Common myeloid progenitor, CD34-positive (primary cell): Measurements from ENCODE around the gene ISOC1.

Experiments
- CTCF ChIA-PET: fragments of 350-600 bp; sonication (Branson Sonifier 250); formaldehyde crosslinking; loops from one replicate; lab custom pipeline; 2021; ENCODE audit warnings: antibody characterized with exemption; lab: Charles Lee
- POLR2A ChIA-PET: fragments of 350-600 bp; sonication (Branson Sonifier 250); formaldehyde crosslinking; loops from one replicate; lab custom pipeline; 2021; ENCODE audit warnings: antibody characterized with exemption; lab: Charles Lee
- DNase-seq, 3 donors: peaks; one replicate each; pipeline versions ENCODE4 v3.0.0 to v3.0.0-alpha.2; 2013
- H3K27ac ChIP-seq, 2 experiments: 1 replicate in 1 of 2; 2 replicates in 1 of 2; pipeline ENCODE4 v1.7.0; 2013; ENCODE audit warnings: inconsistent platforms in 2 of 2, low read length in 2 of 2, mild to moderate bottlenecking in 2 of 2, low read depth in 1 of 2, moderate library complexity in 1 of 2; ENCODE audit not compliant: severe bottlenecking in 2 of 2, insufficient read depth in 1 of 2, poor library complexity in 1 of 2
- H3K27me3 ChIP-seq, 5 experiments: replicated peaks in 2 of 5; 1 replicate in 3 of 5; 2 replicates in 2 of 5; pipeline versions ENCODE4 v1.6.1 to v1.7.0; 2013; ENCODE audit warnings: low read length in 4 of 5, mild to moderate bottlenecking in 2 of 5, moderate library complexity in 2 of 5, inconsistent platforms in 1 of 5; ENCODE audit not compliant: insufficient read depth in 5 of 5, control insufficient read depth in 4 of 5
- H3K36me3 ChIP-seq, 4 experiments: 1 replicate in 2 of 4; 2 replicates in 2 of 4; pipeline versions ENCODE4 v1.6.1 to v1.7.0; 2013; ENCODE audit warnings: low read length in 3 of 4, control low read depth in 1 of 4, mild to moderate bottlenecking in 1 of 4; ENCODE audit not compliant: control insufficient read depth in 4 of 4, insufficient read depth in 4 of 4
- H3K4me1 ChIP-seq, 4 experiments: 1 replicate in 3 of 4; 2 replicates in 1 of 4; pipeline versions ENCODE4 v1.6.1 to v1.7.1; 2013; ENCODE audit warnings: low read length in 3 of 4, mild to moderate bottlenecking in 3 of 4, control low read depth in 1 of 4, inconsistent platforms in 1 of 4, moderate library complexity in 1 of 4; ENCODE audit not compliant: control insufficient read depth in 4 of 4, insufficient read depth in 4 of 4; ENCODE audit errors: control extremely low read depth in 1 of 4
- H3K4me3 ChIP-seq, 7 experiments: 1 replicate in 4 of 7; 2 replicates in 3 of 7; pipeline versions ENCODE4 v1.5.1 to v1.7.0; 2013; ENCODE audit warnings: mild to moderate bottlenecking in 7 of 7, low read length in 6 of 7, moderate library complexity in 6 of 7, inconsistent platforms in 2 of 7, low read depth in 2 of 7, control low read depth in 1 of 7; ENCODE audit not compliant: insufficient read depth in 4 of 7, control insufficient read depth in 1 of 7; ENCODE audit errors: extremely low read depth in 1 of 7
- H3K9me3 ChIP-seq, 5 experiments: 1 replicate in 4 of 5; 2 replicates in 1 of 5; pipeline versions ENCODE4 v1.6.1 to v1.7.1; 2013; ENCODE audit warnings: low read length in 4 of 5, mild to moderate bottlenecking in 2 of 5, inconsistent platforms in 1 of 5, low read depth in 1 of 5, moderate library complexity in 1 of 5; ENCODE audit not compliant: control insufficient read depth in 4 of 5, insufficient read depth in 2 of 5; ENCODE audit errors: control extremely low read depth in 1 of 5
- WGBS: methylation state at CpG from one replicate; pipeline ENCODE4 v1.1.5; 2013; ENCODE audit not compliant: insufficient coverage; 5-methylcytosine and 5-hydroxymethylcytosine counted together

Gene ISOC1

GRCh38 chr5:129077433-129078075 is 17.0 kb upstream of the ISOC1 start:
- Histone ChIP-seq H3K27me3 (no peaks in the 10 kb centered on the region), H3K27ac (no peak overlapping the region), H3K4me3 (no peak overlapping the region), H3K4me1 (peaks cover 0 to 1% (median 0%) of the 10 kb centered on the region in 4 experiments), H3K36me3 (no peaks in the 10 kb centered on the region), H3K9me3 (no peaks in the 10 kb centered on the region)
- no peak for DNase-seq
- POLR2A ChIA-PET: no interaction called here
- WGBS: no CpG with 5 or more reads among the region's 3 CpGs
- CTCF ChIA-PET: no interaction called here

GRCh38 chr5:129078247-129078646 is 16.3 kb upstream of the ISOC1 start:
- H3K4me1 ChIP-seq: peaks cover 0 to 2% (median 0%) of the 10 kb centered on the region in 4 experiments
- DNase-seq: no peak
- H3K36me3 ChIP-seq: no peaks in the 10 kb centered on the region
- H3K27me3 ChIP-seq: no peaks in the 10 kb centered on the region
- ChIA-PET CTCF (no interaction called here), POLR2A (no interaction called here)
- WGBS: 100% methylated on average over 1 of the region's 1 CpG
- H3K9me3 ChIP-seq: no peaks in the 10 kb centered on the region
- no peak overlapping the region for H3K27ac ChIP-seq
- no peak overlapping the region for H3K4me3 ChIP-seq

- POLR2A ChIA-PET: no interaction called here
Observed at GRCh38 chr5:129078660-129079059, 15.9 kb upstream of the ISOC1 start.

GRCh38 chr5:129079496-129079895 is 15.1 kb upstream of the ISOC1 start:
- no peaks in the 10 kb centered on the region for H3K27me3 ChIP-seq
- POLR2A ChIA-PET: no interaction called here
- H3K9me3 ChIP-seq: no peaks in the 10 kb centered on the region
- H3K36me3 ChIP-seq: no peaks in the 10 kb centered on the region
- no peak overlapping the region for H3K4me3 ChIP-seq
- no peak for DNase-seq
- CTCF ChIA-PET: no interaction called here
- no peak overlapping the region for H3K27ac ChIP-seq
- H3K4me1 ChIP-seq: peaks cover 0 to 2% (median 0%) of the 10 kb centered on the region in 4 experiments

More at GRCh38 chr5:129078660-129079059, 15.9 kb upstream of the ISOC1 start:
- Histone ChIP-seq H3K4me3 (no peak overlapping the region), H3K4me1 (peaks cover 0 to 2% (median 0%) of the 10 kb centered on the region in 4 experiments), H3K27me3 (no peaks in the 10 kb centered on the region), H3K27ac (no peak overlapping the region), H3K36me3 (no peaks in the 10 kb centered on the region), H3K9me3 (no peaks in the 10 kb centered on the region)
- 73% methylated on average over 2 of the region's 3 CpGs for WGBS
- no peak for DNase-seq
- CTCF ChIA-PET: no interaction called here

GRCh38 chr5:129080766-129081165 is 13.8 kb upstream of the ISOC1 start:
- ChIA-PET CTCF (no interaction called here), POLR2A (no interaction called here)
- Histone ChIP-seq H3K27ac (no peak overlapping the region), H3K9me3 (no peaks in the 10 kb centered on the region), H3K36me3 (no peaks in the 10 kb centered on the region), H3K4me3 (no peak overlapping the region), H3K4me1 (peaks cover 0 to 2% (median 0%) of the 10 kb centered on the region in 4 experiments), H3K27me3 (no peaks in the 10 kb centered on the region)
- no peak for DNase-seq
- WGBS: 94% methylated on average over 4 of the region's 7 CpGs

- Histone ChIP-seq H3K36me3 (no peaks in the 10 kb centered on the region), H3K4me1 (peaks cover 0 to 2% (median 0%) of the 10 kb centered on the region in 4 experiments), H3K9me3 (no peaks in the 10 kb centered on the region), H3K27ac (peak overlapping the region in 1 of 2 experiments; percentile 37), H3K27me3 (no peaks in the 10 kb centered on the region), H3K4me3 (no peak overlapping the region)
- ChIA-PET CTCF (no interaction called here), POLR2A (no interaction called here)
- peak in 2 of 3 donors; percentile 43 to 66 for DNase-seq
- WGBS: 88% methylated on average over 4 of the region's 6 CpGs
Observed at GRCh38 chr5:129082225-129083136, 12.1 kb upstream of the ISOC1 start.
